A172 (cell line): Measurements from ENCODE around the gene GPATCH8. TPM values are rescaled to one million over a fixed set of nuclear protein-coding genes. Genes with fewer than 3 reads are reported as not detected.
"Not testable (repeated sequence)": the region's sequence is repeated elsewhere in the genome, so short reads cannot be mapped to it uniquely, and the experiment has no call there.

Experiments used
- DNase-seq: peaks from one replicate; pipeline ENCODE4 v3.0.0-alpha.2; 2015; ENCODE audit warnings: low spot score
- total RNA-seq: library from RNA; depleted of rRNA; stranded (reverse); fragments of >200 nt; shearing (Covaris generic); gene quantifications from 2 replicates; pipeline ENCODE4 v1.2.3, GENCODE V29; 2014

The GPATCH8 gene
- total RNA-seq, 1 experiment from 2014 or later, result 13.6 TPM

DNA sequence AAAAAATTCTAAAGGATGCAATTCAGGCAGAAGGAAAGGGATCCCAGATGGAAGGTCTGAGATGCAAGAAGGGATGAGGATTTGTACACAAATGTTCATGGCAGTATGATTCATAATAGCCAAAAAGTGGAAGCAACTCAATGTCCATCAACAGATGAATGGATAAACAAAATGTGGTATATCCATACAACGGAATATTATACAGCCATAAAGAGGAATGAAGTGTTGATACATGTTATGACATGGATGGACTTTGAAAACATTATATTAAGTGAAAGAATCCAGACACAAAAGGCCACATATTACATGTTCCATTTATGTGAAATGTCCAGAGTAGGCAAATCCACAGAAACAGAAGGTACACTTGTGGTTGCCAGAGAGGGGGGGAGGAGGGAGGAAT is 23.9 kb upstream of the GPATCH8 start:
- no peak for DNase-seq

DNA sequence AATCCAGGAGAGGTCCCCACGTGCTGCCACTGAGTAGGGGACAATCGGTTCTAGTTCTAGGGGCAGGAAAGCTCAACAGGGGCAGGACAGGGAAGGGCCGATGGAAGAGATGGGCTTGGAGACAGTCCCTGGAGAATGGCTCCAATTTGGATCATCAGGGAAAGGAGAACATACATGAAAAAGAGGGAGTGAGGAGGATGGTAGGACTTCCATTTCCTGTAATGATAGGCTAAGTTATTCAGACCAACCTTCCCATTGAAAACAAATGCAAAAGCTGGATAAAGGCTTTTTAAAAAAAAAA is 20.4 kb upstream of the GPATCH8 start:
- no peak for DNase-seq

DNA sequence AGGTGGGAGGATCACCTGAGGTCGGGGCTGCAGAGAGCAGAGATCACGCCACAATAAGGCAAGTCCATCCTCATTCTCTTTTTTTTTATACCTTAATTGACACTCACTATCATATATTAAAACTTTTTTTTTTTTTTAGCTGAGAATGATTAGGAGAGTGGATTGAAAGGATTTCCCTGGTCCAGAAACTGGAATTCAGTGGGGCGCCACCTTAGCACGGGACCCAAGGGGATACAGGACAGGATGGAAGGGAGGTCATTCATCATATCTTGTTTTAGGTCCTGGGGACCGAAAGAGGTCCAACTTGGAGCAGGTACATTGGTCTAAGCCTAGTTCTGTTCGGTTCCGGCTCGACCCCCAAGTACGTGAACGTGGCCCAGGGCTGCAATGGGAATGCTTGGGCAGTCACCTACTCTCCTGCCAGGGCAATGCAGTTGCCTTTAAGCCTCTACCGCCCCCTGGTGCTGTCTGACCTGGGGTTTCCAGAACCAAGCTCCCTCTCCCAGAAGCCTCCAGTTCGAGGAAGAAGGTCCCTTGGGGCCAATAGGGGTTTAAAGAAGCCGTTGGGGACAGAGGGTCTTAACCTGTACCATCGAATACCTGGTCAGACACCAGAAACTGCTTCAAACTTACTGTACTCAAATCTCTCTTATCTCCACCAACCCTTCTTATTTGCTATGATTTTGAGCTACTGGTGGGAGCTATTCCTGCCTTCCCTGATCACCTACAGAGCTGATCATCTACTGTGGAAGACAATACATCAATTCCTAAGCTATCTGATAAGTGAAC is 19.9 kb upstream of the GPATCH8 start:
- peak; percentile 60 for DNase-seq

DNA sequence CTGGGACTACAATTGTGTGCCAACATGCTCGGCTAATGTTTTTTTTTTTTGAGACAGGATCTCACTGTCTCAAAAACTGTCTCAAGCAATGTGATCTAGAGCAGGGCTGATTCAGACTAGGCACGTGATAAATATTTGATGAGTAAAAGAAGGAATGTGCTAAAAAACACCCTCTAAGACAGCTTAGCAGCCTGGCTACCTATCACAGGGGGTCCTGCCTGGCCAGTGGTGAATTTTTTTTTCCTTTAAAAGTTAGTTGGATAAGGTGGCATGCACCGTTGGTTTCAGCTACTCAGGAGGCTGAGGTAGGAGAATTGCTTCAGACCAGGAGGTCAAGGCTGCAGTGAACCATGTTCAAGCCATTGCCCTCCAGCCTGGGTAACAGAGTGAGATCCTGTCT is 14.8 kb upstream of the GPATCH8 start:
- DNase-seq, result peak; percentile 58

DNA sequence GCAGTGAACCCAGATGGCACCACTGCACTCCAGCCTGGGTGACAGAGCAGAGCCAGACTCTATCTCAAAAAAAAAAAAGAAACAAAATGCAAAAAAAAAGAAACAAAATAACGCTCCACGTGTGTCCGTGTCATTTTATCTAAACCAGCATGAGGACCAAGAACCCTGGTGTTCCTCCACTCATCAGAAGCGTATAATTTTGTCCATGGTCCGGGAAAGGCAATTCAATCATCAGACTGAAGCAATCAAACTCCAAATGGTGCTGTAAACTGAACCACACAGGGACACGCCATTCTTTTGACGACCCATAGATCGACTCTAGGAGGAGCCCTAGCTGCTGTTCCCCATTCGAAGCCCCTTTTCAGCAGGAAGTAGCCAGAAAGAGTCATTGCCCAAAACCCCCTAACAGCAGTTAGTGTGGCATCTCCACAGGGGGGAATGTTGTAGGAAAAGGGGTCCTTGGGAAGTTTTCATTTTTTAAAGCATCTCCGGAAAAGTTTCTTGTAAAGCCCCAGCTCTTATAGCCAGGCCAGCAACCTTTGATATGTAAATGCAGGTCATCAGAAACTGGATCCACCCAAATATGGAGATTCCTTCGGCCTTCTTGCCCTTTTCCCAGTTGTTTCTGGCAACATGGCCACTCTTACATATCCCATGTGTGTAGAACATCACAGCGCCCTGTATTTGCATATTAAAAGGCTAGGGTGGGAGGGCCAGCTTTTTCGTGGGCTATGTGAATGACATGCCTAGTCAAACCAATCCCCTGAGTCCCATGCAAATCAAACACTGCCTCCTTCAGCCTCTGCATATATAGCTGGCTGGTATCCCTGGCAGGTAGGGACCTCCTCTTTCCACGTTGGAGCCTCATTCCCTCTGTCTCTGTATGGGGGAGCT is 8.3 kb upstream of the GPATCH8 start:
- peak; percentile 28 for DNase-seq

DNA sequence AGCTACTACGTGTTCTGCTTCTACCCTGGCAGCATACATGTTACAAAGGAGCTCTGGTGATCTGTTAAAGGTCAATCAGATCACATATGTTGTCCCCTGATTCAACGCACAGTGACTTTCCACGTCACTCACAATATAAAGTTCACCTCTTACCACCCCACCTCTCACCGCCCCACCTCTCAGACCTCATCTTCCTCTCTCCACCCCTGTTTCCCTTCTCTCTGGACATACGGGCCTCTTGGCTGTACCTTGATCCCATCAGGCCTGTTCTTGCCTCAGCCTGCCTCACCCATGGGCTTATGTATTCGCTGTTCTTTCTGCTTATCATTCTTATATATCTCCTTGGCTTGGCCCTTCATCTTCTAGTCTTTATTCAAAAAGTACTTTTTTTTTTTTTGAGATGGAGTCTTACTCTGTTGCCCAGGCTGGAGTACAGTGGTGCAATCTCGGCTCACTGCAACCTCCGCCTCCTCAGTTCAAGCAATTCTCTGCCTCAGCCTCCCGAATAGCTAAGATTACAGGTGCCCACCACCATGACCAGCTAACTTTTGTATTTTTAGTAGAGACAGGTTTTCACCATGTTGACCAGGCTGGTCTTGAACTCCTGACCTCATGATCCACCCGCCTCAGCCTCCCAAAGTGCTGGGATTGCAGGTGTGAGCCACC is 3.9 kb upstream of the GPATCH8 start:
- not testable (repeated sequence) for DNase-seq

DNA sequence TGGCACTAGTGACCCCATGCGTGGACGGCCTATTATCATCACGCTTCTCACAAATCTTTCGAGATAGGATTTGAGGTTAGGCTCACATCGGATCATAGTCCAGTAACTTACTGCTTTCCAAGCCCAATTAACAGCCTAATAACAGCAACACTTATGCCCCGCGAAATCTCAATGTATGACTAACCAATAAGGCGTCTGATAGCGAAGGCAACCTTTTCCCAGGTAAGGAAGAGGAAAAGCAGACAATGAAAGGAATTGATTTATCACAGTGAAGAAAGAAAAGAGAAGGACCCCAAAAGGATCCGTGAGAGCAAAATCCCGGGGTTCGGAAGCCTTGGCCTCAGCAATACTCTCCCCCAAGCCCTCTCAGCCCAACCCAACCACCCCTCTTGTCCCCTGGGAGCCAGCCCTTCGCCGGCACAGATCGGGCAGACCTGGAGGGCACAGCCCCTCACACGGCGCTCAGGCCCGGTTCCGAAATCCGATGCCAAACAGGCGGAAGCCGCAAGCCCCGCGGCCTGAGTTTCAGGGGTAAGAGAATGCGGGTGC is 534 bp downstream of the GPATCH8 start:
- DNase-seq, result peak; percentile 25

DNA sequence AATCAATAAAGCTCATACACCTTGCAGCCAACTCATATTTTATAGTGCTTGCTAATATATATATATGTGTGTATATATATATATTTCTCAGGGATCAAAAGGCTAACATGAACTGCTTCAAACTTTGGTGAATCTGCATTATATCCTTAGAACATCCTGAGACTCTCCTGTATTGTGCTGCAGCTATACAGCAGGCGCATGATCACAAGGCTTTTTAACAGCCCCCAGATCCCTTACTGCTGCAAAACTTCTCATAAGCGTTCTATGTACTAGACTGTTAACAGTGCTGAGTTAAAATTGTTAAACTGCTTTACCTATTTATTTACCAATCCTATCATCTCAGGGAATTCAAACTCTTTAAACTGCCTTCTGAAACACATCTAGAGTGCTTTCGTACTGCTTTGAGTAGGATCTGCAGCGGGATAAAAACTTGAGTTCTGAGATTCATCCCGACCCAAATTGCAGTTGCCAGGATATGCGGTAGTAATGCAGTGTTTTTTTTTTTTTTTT is 1.3 kb downstream of the GPATCH8 start:
- peak; percentile 16 for DNase-seq

DNA sequence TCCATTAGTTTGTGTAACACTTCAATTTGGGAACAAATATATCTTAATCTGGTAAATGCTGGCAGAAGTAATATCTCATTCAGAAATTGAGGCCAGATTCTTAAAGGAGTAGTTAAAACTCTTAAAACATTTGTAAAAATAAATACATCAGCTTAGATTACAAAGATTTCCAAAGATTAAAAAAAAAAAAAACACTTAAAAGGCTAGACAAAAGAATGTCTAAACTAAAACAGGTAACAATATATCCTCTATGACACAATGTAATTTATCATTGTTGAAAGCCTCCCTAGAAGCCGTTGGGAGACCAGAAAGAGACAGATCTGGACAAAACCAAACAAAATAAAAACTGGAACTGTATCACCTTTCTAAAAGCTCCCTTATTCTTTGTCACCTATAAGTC is 3.5 kb downstream of the GPATCH8 start:
- DNase-seq, result no peak

DNA sequence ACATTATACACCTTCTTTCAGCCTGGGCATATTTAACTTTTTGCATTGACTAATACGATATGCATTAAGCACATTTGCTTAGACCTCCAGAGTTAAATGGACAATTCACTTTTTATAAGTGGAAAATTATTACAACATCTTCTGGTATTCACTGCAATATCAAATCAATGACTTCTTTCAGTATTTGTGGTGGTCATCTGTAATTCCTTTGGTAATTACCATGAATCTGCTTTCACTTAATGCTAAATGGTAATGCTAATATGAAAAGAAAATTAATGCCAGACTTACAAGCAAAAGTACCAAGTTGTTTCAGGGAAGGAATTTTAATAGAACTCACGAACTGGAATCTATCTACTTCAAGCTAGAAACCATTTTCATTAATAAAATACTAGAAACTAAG is 6.4 kb downstream of the GPATCH8 start:
- DNase-seq, result no peak

DNA sequence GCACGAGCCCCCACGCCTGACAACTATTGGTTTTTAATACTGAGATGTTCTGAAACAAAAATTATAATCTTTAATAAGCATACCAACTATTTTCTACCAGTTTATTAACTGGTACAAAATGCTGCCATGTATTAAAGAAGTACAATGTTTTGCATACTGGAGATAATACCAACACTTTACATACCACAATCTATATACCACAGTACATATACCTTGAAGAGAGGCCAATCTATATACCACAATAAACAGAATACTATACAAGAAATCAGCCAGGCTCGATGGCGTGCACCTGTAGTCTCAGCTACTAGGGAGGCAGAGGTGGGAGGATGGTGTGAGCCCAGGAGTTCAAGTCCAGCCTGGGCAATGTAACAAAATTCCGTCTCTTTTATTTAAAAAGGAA is 9.9 kb downstream of the GPATCH8 start:
- no peak for DNase-seq

DNA sequence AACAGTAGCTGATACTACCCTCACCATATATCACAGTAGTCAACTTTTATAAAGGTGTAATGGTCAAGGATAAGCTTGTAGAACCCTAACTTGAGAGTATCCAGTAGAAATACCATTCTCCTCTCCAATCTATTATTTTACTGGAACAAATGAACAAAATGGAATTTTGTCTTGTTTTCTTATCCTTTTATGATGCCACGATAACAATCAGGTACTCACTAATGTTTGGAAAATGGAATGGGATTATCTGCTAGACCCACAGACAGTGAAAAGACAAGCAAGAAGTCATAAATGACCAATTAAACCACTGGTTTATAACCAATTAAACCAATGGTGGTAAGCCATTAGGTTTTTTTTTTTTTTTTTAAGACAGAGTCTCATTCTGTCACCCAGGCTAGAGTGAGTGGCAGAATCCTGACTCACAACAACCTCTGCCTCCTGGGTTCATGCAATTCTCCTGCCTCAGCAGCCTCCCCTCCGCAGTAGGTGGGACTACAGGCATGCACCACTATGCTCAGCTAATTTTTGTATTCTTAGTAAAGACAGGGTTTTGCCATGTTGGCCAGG is 10.4 kb downstream of the GPATCH8 start:
- DNase-seq, result no peak

DNA sequence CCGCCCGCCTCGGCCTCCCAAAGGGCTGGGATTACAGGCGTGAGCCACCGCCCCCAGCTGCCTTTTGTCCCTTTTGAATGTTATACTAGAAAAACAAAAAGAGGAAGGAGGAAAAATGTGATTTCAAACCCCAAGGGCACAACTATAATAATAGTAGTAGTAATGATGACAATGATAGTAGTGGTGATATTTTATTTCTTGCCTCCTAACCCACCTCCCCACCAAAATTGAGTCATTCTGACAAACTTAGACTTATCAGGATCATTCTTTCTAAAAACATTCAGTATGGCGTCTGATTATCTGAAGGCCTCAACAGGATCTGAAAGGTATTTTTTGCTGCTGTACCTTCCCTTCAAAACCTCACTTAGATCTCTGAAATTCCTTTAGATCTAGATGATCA is 13.6 kb downstream of the GPATCH8 start:
- DNase-seq, result no peak

DNA sequence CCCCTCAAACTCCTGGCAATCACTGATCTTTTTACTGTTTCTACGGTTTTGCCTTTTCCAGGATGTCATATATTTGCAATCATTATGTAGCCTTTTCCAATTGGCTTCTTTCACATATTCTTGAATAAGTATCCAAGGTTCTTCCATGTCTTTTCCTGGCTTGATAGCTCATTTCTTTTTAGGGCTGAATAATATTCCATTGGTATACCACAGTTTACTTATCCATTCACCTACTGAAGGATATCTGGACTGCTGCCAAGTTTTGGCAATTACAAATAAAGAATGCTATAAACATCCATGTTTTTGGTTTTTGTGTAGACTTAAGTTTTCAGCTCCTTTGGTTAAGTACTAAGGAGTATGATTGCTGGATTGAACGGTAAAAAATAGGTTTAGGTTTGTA is 16.0 kb downstream of the GPATCH8 start:
- DNase-seq, result no peak

DNA sequence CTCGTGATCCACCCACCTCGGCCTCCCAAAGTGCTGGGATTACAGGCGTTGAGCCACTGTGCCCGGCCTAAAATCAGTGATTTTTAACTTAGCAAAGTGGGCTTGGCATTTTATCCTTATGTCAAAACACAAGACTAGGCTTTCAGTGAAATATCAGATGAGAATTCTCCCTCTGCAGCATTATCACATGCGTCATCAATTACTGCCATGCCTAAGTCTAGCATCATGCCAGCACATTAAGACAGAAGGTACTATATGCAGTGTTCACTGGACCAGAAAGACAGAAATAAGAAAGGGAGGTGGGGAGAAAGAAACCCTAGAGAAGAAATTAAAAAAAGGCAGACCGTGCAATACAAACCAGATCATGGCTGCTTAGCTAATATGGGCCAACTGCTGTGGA is 29.8 kb downstream of the GPATCH8 start:
- no peak for DNase-seq

DNA sequence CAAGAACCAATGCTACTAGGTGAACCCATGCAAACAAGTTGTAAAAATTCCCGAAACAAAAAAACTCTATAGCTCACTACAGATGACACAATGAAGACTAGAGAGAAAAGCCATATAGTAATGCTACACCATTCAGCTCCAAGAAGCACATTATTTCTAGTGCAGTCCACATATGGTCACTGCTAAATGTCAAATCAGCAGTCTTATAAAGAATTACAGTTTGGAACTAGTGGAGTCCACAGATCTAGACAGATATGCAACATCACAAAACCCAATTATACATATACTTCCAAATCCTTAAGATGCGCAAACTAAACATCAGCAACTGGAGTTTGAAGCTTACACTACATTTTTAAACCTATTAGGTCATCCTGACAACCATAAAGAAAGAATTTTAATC is 33.5 kb downstream of the GPATCH8 start:
- no peak for DNase-seq

DNA sequence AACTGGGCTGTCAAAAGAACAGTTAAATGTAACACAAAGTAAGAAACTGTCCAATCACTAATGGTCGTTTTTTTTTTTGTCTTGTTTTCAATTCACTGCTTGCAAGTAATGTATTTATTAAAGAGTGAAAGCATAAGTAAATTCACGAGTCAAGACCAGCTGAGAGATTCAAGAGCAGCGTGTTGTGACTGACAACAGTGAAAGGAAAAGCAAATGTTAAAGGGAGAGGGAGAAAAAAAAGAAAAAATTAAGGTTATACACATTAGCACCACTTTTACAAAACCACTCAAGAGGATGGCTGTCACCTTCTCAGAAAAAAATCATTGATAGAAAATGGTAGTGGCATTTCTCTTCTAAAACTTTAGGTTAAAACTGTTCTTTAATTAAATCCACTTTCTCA is 36.1 kb downstream of the GPATCH8 start:
- DNase-seq, result no peak

DNA sequence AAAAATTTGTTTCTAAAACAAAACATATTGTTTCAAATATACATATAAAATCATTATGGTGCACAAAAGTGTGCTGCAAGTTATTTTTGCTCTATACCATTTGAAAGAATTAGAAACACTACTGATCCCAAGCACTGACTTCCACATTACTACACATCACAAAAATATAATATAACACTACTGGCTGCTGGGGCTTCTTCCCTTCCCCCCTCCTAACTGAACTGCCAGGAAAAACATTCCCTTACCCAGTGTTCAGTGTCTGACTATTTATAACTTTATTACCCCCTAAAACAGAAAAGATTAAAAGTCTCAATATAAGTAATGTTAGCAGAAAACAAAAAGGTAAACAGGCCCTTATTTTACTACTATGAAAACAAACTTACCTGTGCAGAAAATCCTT is 36.9 kb downstream of the GPATCH8 start:
- no peak for DNase-seq

DNA sequence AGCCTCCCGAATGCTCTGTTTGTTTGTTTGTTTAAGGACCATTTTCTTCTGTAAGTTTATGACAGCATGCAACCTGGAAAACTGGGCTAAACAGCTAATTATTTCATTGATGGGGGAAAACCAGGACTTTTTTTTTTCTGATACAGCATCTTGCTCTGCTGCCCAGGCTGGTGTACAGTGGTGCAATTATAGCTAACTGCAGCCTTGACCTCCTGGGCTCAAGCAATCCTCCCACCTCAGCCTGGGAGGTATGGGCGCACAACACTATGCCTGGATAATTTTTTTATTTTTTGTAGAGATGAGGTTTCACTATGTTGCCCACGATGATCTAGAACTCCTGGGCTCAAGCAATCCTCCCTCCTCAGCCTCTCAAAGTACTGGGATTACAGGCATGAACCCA is 37.3 kb downstream of the GPATCH8 start:
- no peak for DNase-seq

DNA sequence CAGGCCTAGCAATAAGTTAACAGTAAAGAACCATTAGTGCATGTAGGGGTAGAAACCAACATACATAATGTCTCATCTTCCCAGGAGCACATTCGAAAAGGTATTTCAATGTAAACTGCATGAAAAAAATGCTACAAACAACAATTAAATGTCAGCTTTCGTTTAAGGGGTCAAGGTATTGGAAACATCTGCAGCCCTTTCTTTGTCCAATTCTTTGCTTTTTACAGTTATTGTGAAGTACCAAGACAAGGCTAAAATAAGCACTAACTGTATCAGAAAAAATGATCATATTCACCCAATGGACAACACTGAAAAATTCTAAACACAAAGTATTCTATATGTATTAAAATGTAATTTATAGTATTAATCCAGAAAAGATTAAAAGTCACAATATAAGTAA is 37.9 kb downstream of the GPATCH8 start:
- no peak for DNase-seq

DNA sequence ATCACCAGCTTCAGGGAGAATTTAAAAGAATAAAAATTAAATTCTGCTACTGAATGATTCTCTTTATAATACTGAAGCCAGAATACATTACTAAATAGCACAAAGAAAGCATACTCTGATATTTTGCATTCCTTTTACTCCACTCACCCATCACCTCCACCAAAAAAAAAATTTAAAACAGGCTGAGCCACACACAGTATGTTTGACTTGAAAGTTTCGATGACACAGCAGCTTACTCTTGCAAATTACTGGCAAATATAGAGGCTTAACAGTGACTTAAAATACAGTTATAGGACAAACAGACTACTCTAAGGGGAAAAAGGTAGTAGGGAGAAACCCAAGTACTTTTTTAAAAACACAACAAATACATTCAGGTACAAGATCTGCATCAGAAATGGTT is 39.2 kb downstream of the GPATCH8 start:
- DNase-seq, result no peak

DNA sequence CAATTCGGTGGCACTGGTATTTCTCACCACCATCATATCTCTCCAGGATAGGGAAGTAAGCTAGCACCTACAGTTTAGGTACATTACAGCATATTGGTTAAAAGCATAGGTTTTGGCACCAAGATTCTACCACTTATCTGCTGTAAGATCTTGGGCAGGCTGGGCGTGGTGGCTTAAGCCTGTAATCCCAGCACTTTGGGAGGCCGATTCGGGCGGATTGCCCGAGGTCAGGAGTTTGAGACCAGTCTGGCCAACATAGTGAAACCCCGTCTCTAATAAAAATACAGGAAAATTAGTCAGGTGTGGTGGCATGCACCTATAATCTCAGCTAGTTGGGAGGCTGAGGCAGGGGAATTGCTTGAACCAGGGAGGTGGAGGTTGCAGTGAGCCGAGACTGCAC is 51.4 kb downstream of the GPATCH8 start:
- no peak for DNase-seq
